GM18907 (cell line): ENCODE data around the gene PLA2G3.
A peak's percentile ranks its signal among the peaks of the same experiment; 100 is the strongest.

Experiments used
- ATAC-seq: cut with Tn5 transposase; IDR thresholded peaks from one replicate; pipeline ENCODE4 v1.9.1; 2021; ENCODE audit warnings: mild to moderate bottlenecking, moderate library complexity; ENCODE audit not compliant: unreplicated experiment

The PLA2G3 gene

DNA sequence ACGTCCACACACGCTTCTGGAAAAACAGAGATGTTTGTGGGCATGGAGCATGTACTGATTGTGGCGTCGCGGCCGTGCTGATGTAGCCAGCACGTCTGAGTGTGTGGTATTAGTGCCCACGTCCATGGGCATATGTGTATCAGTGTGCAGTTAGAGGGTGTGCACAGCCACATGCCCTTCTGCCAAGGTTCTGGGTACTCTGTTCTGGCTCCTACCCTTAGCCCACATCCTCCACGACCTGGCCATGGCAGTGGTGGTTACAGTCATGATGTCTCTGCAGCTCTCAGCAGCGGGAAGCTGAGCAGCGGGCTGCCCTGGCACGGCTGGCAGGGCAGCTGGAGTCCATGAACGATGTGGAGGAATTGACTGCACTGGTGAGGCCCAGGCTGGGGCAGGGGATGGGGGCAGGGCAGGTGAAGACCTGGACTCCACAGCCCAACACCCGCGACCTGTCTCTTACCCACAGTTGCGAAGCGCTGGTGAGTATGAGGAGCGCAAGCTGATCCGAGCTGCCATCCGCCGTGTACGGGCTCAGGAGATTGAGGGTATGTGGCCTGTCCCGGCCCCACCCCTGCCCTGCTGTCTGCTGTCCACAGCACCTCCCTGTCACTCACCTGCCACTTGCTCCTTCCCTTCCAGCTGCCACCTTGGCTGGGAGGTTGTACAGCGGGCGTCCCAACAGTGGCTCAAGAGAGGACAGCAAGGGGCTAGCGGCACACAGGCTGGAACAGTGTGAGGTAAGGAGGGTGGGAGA, 51.9 kb downstream of the PLA2G3 start:
- no peak for ATAC-seq

DNA sequence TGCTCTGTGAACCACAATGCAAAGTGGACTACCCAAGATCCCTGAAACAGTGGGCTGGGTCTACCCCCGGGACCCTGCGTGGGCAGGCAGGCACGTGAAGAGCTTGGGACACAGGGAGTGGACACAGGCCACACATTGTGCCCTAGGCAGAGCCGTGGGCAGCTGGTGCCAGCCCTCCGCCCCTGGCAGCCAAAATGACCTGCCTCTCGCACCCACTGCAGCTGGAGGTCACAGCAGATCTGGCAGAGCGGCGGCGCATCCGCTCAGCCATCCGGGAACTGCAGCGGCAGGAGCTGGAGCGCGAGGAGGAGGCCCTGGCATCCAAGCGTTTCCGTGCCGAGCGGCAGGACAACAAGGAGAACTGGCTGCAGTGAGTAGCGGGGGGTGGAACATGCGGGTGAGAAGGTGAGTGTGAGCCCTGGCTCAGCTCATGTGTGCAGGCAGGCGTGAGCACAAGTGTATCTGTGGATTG, 52.5 kb downstream of the PLA2G3 start:
- ATAC-seq = no peak

DNA sequence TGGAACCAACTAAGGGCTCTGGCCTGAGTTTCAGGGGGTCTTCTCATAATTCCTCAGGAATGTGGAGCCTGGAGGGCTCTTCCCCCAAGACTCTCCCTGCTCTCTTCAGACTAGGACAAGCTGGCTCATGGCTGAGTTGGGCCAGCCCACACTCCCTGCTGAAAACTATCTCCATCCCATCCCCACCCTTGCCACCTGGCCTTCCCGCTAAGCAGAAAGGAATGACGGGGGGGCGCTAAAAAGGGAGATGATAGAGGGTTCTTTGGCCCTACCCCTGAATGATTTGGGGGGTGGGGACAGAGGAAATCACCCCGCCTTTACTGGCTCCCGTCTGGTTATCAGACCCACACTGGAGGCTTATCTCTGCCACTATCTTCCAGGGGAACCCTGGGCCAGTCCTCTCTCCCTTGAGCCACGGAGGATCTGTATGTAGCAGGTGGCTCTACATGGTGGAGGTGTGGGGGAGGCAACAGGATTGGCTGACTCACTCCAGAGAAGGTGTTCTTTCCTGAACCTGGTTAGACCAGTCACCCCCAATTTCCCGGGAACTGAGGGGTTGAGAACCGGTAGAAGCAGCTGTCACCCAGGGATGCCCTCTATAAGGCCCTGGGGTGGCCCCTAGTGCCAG, 53.5 kb downstream of the PLA2G3 start:
- ATAC-seq = no peak

DNA sequence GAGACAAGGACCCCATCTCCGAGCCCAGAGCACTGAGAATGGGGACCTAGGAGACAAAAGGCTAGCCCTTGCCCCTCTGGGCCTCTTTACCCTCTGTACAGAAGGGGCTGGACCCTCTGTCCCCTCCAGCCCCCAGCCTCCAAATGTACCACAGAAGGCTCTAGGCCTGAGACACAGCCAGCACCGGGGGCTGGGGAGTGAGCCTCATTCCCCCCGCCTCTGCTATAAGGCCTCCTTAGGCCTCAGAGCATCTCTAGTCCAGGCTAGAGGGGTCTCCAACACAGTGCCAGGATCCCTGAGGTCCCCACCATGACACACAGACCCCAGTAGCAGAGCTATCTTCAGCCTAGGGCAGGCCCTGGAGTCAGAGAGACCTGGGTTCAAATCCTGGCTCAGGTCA, 54.4 kb downstream of the PLA2G3 start:
- no peak for ATAC-seq

DNA sequence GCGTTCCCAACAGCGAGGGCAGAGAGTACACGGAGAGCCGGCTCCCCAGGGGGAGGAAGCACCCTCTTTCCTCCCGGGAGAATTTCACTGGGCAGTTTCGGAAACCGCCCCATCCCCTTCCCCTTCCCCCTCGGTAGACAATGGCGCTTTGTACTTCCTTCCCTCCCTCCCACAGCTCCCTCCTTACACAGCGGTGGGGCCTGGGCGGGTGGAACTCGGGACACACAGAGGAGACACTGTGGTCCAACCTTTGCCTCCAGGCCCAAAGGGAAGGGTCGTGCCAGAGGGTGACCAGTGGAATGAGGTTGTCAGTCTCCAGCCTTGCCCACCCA, 54.8 kb downstream of the PLA2G3 start:
- ATAC-seq = no peak

DNA sequence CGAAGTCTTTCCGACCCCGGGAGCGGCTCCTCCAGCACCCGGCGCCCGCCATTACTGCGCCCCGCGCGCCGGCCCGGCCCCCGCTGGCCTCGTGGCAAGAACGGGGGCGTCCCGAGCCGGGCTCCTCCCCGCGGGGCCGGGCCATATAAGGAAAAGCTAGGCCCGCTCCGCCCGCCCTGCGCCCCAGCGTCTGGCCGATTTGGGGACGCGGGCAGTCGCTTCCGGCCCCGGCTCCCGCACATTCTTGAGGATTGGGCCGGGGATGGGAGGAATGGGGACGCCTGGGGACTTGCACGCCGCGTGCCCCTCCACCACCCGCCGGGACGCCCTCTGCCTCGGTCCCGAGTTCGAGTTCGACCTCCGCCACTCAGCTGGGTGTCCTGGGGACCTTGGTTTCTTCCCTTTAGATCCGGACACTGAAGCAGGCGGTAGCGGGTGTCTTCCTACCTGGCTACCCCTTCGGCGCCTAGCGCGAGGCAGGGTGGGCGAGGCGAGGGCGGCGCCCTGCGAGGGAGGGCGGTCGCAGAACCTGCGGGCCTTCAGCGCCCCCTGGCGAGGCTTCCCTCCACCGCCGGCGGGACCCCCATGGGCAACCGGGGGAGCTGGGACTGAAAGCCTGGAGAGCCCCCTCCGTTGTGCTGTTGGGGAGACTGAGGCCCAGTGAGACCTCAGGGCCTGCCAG, 55.4 kb downstream of the PLA2G3 start:
- peak; percentile 75 for ATAC-seq
